Astrocyte (in vitro differentiated cells and primary cell): ENCODE data around the gene LRBA. TPM values are rescaled to one million over a fixed set of nuclear protein-coding genes. Genes with fewer than 3 reads are reported as not detected.

ENCODE experiments used
- DNase-seq: peaks from one replicate; pipeline ENCODE4 v3.0.0-alpha.2; 2010; ENCODE audit warnings: low read depth
- FAIRE-seq: peaks from 2 replicates; lab custom pipeline; 2011; peaks lifted over from hg19 to GRCh38; lab: Jason Lieb, UNC
- H2AFZ ChIP-seq: 2 replicates; pipeline ENCODE4 v1.6.0; 2012; ENCODE audit warnings: low read depth, low read length, inconsistent platforms
- H3K27ac ChIP-seq: 2 replicates; pipeline ENCODE4 v1.5.1; 2011; ENCODE audit warnings: low read depth, low read length, inconsistent platforms
- H3K27me3 ChIP-seq: 2 replicates; pipeline ENCODE4 v1.6.0; 2011; ENCODE audit warnings: low read length, inconsistent platforms; ENCODE audit not compliant: insufficient read depth
- H3K36me3 ChIP-seq: 2 replicates; pipeline ENCODE4 v1.5.1; 2011; ENCODE audit warnings: low read length, inconsistent platforms; ENCODE audit not compliant: insufficient read depth
- H3K4me1 ChIP-seq: 2 replicates; pipeline ENCODE4 v1.5.1; 2011; ENCODE audit warnings: low read length, inconsistent platforms; ENCODE audit not compliant: insufficient read depth
- H3K4me2 ChIP-seq: 2 replicates; pipeline ENCODE4 v1.6.0; 2012; ENCODE audit warnings: low read length, inconsistent platforms
- H3K4me3 ChIP-seq: 2 replicates; pipeline ENCODE4 v1.5.1; 2011; ENCODE audit warnings: low read depth, mild to moderate bottlenecking, low read length, inconsistent platforms; ENCODE audit not compliant: insufficient read depth
- H3K79me2 ChIP-seq: 2 replicates; pipeline ENCODE4 v1.6.0; 2012; ENCODE audit warnings: mild to moderate bottlenecking, low read length, inconsistent platforms; ENCODE audit not compliant: insufficient read depth
- H3K9ac ChIP-seq: 2 replicates; pipeline ENCODE4 v1.6.0; 2012; ENCODE audit warnings: mild to moderate bottlenecking, low read length, inconsistent platforms
- H3K9me3 ChIP-seq: 2 replicates; pipeline ENCODE4 v1.5.1; 2012; ENCODE audit warnings: low read depth, mild to moderate bottlenecking, low read length, inconsistent platforms; ENCODE audit not compliant: insufficient read depth
- H4K20me1 ChIP-seq: 2 replicates; pipeline ENCODE4 v1.6.0; 2012; ENCODE audit warnings: low read length, inconsistent platforms; ENCODE audit not compliant: insufficient read depth
- H3K27ac Mint-ChIP-seq: one replicate; pipeline ENCODE4 v1.8.0; 2021; ENCODE audit warnings: mild to moderate bottlenecking, mixed read lengths; ENCODE audit not compliant: unreplicated experiment
- H3K27me3 Mint-ChIP-seq: one replicate; pipeline ENCODE4 v1.8.0; 2021; ENCODE audit warnings: low read depth, mixed read lengths; ENCODE audit not compliant: unreplicated experiment
- H3K36me3 Mint-ChIP-seq: one replicate; pipeline ENCODE4 v1.8.0; 2021; ENCODE audit warnings: low read depth, mixed read lengths; ENCODE audit not compliant: unreplicated experiment
- H3K4me1 Mint-ChIP-seq: one replicate; pipeline ENCODE4 v1.8.0; 2021; ENCODE audit warnings: low read depth, mixed read lengths; ENCODE audit not compliant: unreplicated experiment
- H3K4me3 Mint-ChIP-seq: one replicate; pipeline ENCODE4 v1.8.0; 2021; ENCODE audit warnings: mild to moderate bottlenecking, moderate library complexity, mixed read lengths; ENCODE audit not compliant: unreplicated experiment
- H3K9me3 Mint-ChIP-seq: one replicate; pipeline ENCODE4 v1.8.0; 2021; ENCODE audit warnings: mild to moderate bottlenecking, mixed read lengths; ENCODE audit not compliant: unreplicated experiment
- CTCF ChIP-seq: IDR thresholded peaks from 2 replicates; pipeline ENCODE4 v1.5.1; 2011; ENCODE audit warnings: low read depth, mild to moderate bottlenecking, inconsistent platforms, low read length, moderate library complexity; ENCODE audit not compliant: insufficient read depth
- EZH2 ChIP-seq: IDR thresholded peaks from 2 replicates; pipeline ENCODE4 v1.6.1; 2012; ENCODE audit warnings: mild to moderate bottlenecking, low read length, inconsistent platforms; ENCODE audit not compliant: insufficient read depth
- total RNA-seq: library from RNA; stranded (reverse); gene quantifications from 2 replicates; pipeline ENCODE4 v1.2.1, GENCODE V29; 2021

Gene LRBA
- total RNA-seq, 1 donor from 2014 or later, result 25.3 TPM

DNA sequence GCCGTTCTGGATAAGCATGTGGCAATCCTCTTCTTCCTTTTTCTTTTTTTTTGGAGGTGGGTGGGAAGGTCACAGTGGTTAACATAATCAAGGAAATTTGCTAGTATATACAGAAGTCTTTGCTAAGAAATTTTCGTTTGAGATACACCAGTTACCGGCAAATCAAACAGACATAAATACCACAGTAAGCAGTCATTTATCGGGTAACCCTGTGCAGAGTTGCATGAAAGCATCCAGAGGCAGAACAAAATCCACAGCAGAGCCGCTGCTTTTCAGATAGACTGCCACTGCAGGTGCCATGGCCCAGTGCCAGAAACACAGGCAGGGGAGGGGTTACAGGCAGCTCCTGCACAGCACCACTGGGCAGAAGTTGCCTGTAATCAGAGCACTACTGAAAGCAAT is 612.2 kb downstream of the LRBA start:
- Histone ChIP-seq H2AFZ (no peak overlapping the region), H3K4me2 (no peak overlapping the region), H3K36me3 (no peaks in the 10 kb centered on the region), H3K9ac (no peak overlapping the region), H3K79me2 (no peaks in the 10 kb centered on the region), H3K4me3 (no peak overlapping the region), H3K9me3 (no peaks in the 10 kb centered on the region), H3K4me1 (no peaks in the 10 kb centered on the region), H3K27me3 (no peaks in the 10 kb centered on the region), H3K27ac (no peak overlapping the region), H4K20me1 (no peaks in the 10 kb centered on the region)
- Mint-ChIP-seq H3K9me3 (no peaks in the 10 kb centered on the region), H3K4me1 (peaks cover 2% of the 10 kb centered on the region), H3K27me3 (no peaks in the 10 kb centered on the region), H3K27ac (no peak overlapping the region), H3K4me3 (no peak overlapping the region), H3K36me3 (no peaks in the 10 kb centered on the region)
- no peak for FAIRE-seq
- TF ChIP-seq CTCF (no peak), EZH2 (no peak)
- no peak for DNase-seq

- Mint-ChIP-seq H3K9me3 (no peaks in the 10 kb centered on the region), H3K4me1 (peaks cover 2% of the 10 kb centered on the region), H3K4me3 (no peak overlapping the region), H3K27ac (no peak overlapping the region), H3K36me3 (no peaks in the 10 kb centered on the region), H3K27me3 (no peaks in the 10 kb centered on the region)
- Histone ChIP-seq H3K79me2 (no peaks in the 10 kb centered on the region), H3K27me3 (no peaks in the 10 kb centered on the region), H3K4me1 (no peaks in the 10 kb centered on the region), H3K4me2 (no peak overlapping the region), H3K9ac (no peak overlapping the region), H4K20me1 (no peaks in the 10 kb centered on the region), H3K27ac (no peak overlapping the region), H2AFZ (no peak overlapping the region), H3K36me3 (no peaks in the 10 kb centered on the region), H3K4me3 (no peak overlapping the region), H3K9me3 (no peaks in the 10 kb centered on the region)
- DNase-seq (no peak), FAIRE-seq (no peak)
- TF ChIP-seq CTCF (no peak), EZH2 (no peak)
Observed at GRCh38 chr4:150401083-150401687, 613.9 kb downstream of the LRBA start.

DNA sequence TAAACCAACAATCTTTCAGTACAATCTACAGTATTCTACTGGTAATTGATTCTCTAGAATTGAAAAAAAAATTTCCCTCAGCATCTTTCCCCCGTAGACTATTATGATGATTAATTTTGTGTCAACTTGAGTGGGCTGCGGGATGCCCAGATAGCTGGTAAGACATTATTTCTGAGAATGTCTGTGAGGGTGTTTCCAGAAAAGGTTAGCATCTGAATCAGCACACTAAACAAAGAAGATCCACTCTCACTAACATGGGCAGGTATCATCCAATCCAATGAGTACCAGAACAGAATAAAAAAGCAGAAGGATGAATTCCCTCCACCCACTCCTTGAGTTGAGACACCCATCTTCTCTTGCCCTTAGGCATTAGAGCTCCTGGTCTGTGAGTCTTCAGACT is 619.2 kb downstream of the LRBA start:
- no peak for FAIRE-seq
- no peak overlapping the region for H3K27ac ChIP-seq

More for the DNA sequence above, 619.2 kb downstream of the LRBA start:
- no peak overlapping the region for H3K4me3 ChIP-seq
- no peaks in the 10 kb centered on the region for H3K4me1 Mint-ChIP-seq
- H3K4me3 Mint-ChIP-seq, result no peak overlapping the region
- no peak for TF ChIP-seq EZH2
- no peak for TF ChIP-seq CTCF
- no peak overlapping the region for H3K27ac Mint-ChIP-seq
- no peaks in the 10 kb centered on the region for H3K9me3 ChIP-seq
- no peak overlapping the region for H3K9ac ChIP-seq
- no peaks in the 10 kb centered on the region for H4K20me1 ChIP-seq
- no peak overlapping the region for H2AFZ ChIP-seq
- no peaks in the 10 kb centered on the region for H3K79me2 ChIP-seq
- peaks cover 4% of the 10 kb centered on the region for H3K9me3 Mint-ChIP-seq
- no peaks in the 10 kb centered on the region for H3K36me3 ChIP-seq
- H3K4me1 ChIP-seq, result no peaks in the 10 kb centered on the region
- DNase-seq, result no peak
- no peaks in the 10 kb centered on the region for H3K36me3 Mint-ChIP-seq
- no peak overlapping the region for H3K4me2 ChIP-seq
- H3K27me3 Mint-ChIP-seq, result no peaks in the 10 kb centered on the region
- no peaks in the 10 kb centered on the region for H3K27me3 ChIP-seq
